ENCODE results near the gene LIX1. TPM values are rescaled to one million over a fixed set of nuclear protein-coding genes. Genes with fewer than 3 reads are reported as not detected.

Gene LIX1
- total RNA-seq, 1 donor from 2014 or later = 0.59 TPM

DNA sequence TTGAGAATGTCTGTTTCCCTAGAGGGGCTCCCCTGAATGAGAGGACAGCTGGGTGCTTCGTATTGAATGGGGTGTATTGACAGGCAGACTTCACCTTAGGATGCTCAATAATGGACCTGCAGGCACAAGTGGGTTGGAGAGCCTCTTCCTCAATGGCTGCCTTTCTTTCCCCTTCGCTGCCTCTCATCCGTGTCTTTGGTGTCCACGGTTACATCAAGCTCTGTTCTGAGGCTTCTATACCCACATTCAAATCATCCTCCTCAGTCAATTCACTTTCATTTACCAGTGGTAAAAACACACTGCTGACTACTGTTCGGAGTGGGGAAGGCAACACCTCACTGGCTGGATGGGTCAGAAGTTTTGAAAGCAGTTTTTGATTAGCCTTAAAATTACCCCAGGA is 20.6 kb downstream of the LIX1 start:
- H3K4me3 Mint-ChIP-seq (ENCODE audit: unreplicated experiment) = no peak overlapping the region
- Histone ChIP-seq H3K4me1 (ENCODE audit: insufficient read depth, low read length) (no peaks in the 10 kb centered on the region), H3K4me3 (ENCODE audit: insufficient read depth, low read depth, low read length) (no peak overlapping the region), H3K4me2 (ENCODE audit: low read length) (no peak overlapping the region), H3K79me2 (ENCODE audit: insufficient read depth, low read length) (no peaks in the 10 kb centered on the region), H3K9ac (ENCODE audit: low read length) (no peak overlapping the region), H3K36me3 (ENCODE audit: insufficient read depth, low read length) (no peaks in the 10 kb centered on the region), H4K20me1 (ENCODE audit: insufficient read depth, low read length) (no peaks in the 10 kb centered on the region), H3K27ac (ENCODE audit: low read depth, low read length) (no peak overlapping the region), H3K9me3 (ENCODE audit: insufficient read depth, low read depth, low read length) (no peaks in the 10 kb centered on the region), H2AFZ (ENCODE audit: low read depth, low read length) (no peak overlapping the region), H3K27me3 (ENCODE audit: insufficient read depth, low read length) (no peaks in the 10 kb centered on the region)
- no peak for DNase-seq (ENCODE audit: low read depth)
- H3K9me3 Mint-ChIP-seq (ENCODE audit: unreplicated experiment) = no peaks in the 10 kb centered on the region
- no peak for TF ChIP-seq EZH2 (IDR thresholded peaks at IDR 0.05; ENCODE audit: insufficient read depth, low read length)
- TF ChIP-seq, protein P1, sequence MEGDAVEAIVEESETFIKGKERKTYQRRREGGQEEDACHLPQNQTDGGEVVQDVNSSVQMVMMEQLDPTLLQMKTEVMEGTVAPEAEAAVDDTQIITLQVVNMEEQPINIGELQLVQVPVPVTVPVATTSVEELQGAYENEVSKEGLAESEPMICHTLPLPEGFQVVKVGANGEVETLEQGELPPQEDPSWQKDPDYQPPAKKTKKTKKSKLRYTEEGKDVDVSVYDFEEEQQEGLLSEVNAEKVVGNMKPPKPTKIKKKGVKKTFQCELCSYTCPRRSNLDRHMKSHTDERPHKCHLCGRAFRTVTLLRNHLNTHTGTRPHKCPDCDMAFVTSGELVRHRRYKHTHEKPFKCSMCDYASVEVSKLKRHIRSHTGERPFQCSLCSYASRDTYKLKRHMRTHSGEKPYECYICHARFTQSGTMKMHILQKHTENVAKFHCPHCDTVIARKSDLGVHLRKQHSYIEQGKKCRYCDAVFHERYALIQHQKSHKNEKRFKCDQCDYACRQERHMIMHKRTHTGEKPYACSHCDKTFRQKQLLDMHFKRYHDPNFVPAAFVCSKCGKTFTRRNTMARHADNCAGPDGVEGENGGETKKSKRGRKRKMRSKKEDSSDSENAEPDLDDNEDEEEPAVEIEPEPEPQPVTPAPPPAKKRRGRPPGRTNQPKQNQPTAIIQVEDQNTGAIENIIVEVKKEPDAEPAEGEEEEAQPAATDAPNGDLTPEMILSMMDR (IDR thresholded peaks at IDR 0.05; ENCODE audit: insufficient read depth, low read depth, low read length) = no peak
- no peak for FAIRE-seq
- H3K27me3 Mint-ChIP-seq (ENCODE audit: low read depth, unreplicated experiment) = no peaks in the 10 kb centered on the region
- no peaks in the 10 kb centered on the region for H3K36me3 Mint-ChIP-seq (ENCODE audit: low read depth, unreplicated experiment)
- H3K4me1 Mint-ChIP-seq (ENCODE audit: low read depth, unreplicated experiment) = peaks cover 3% of the 10 kb centered on the region
- H3K27ac Mint-ChIP-seq (ENCODE audit: unreplicated experiment) = no peak overlapping the region

DNA sequence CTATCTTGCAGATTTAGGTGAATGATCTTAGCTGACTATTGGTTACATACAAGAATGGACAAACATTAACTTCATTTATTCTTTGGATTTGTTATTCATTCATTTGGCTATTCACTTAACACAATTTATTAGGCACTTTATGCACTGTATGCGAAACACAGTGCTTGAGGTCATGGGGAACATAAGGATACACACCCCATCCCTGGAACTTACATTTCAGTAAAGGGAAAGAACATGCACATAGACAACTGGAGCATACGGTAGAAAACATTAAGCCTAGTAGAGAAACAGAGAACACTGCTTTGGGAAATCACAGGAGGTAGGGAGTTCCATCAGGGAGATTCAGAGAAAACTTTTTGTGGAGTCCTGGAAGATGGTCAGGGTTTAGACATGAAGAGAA is 22.2 kb downstream of the LIX1 start:
- Histone ChIP-seq H3K4me3 (ENCODE audit: insufficient read depth, low read depth, low read length) (no peak overlapping the region), H3K9me3 (ENCODE audit: insufficient read depth, low read depth, low read length) (no peaks in the 10 kb centered on the region), H3K27ac (ENCODE audit: low read depth, low read length) (no peak overlapping the region), H2AFZ (ENCODE audit: low read depth, low read length) (no peak overlapping the region), H3K36me3 (ENCODE audit: insufficient read depth, low read length) (no peaks in the 10 kb centered on the region), H3K27me3 (ENCODE audit: insufficient read depth, low read length) (no peaks in the 10 kb centered on the region), H3K9ac (ENCODE audit: low read length) (no peak overlapping the region), H3K4me1 (ENCODE audit: insufficient read depth, low read length) (no peaks in the 10 kb centered on the region), H3K4me2 (ENCODE audit: low read length) (no peak overlapping the region), H4K20me1 (ENCODE audit: insufficient read depth, low read length) (no peaks in the 10 kb centered on the region), H3K79me2 (ENCODE audit: insufficient read depth, low read length) (no peaks in the 10 kb centered on the region)
- Mint-ChIP-seq H3K27ac (ENCODE audit: unreplicated experiment) (no peak overlapping the region), H3K4me1 (ENCODE audit: low read depth, unreplicated experiment) (peaks cover 3% of the 10 kb centered on the region), H3K27me3 (ENCODE audit: low read depth, unreplicated experiment) (no peaks in the 10 kb centered on the region), H3K4me3 (ENCODE audit: unreplicated experiment) (no peak overlapping the region), H3K36me3 (ENCODE audit: low read depth, unreplicated experiment) (no peaks in the 10 kb centered on the region), H3K9me3 (ENCODE audit: unreplicated experiment) (no peaks in the 10 kb centered on the region)
- DNase-seq (ENCODE audit: low read depth) (no peak), FAIRE-seq (no peak)
- no peak for TF ChIP-seq EZH2 (IDR thresholded peaks at IDR 0.05; ENCODE audit: insufficient read depth, low read length)
- TF ChIP-seq, protein P1 (IDR thresholded peaks at IDR 0.05; ENCODE audit: insufficient read depth, low read depth, low read length) = no peak

DNA sequence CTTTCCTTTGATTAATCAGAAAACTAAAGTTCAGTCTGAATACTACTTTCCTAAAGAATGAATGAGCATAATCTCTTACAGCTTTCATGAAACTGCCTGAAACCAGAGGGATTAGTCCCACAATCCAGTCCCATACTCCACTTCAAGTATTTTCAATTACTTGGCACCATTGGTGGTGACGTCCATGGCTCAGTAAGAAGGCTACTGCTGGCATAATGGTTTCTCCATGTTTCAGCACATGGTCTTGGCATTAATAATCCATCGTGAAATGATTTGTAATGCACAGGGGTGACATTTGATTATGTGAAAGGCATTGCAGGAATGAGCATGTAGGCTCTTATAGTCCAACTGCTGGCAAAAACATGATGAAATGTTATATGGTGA is 23.4 kb downstream of the LIX1 start:
- no peaks in the 10 kb centered on the region for H3K79me2 ChIP-seq (ENCODE audit: insufficient read depth, low read length)
- no peaks in the 10 kb centered on the region for H3K36me3 Mint-ChIP-seq (ENCODE audit: low read depth, unreplicated experiment)
- H2AFZ ChIP-seq (ENCODE audit: low read depth, low read length) = no peak overlapping the region
- H3K4me3 Mint-ChIP-seq (ENCODE audit: unreplicated experiment) = no peak overlapping the region
- H3K27ac Mint-ChIP-seq (ENCODE audit: unreplicated experiment) = no peak overlapping the region
- H3K4me1 ChIP-seq (ENCODE audit: insufficient read depth, low read length) = no peaks in the 10 kb centered on the region
- H3K36me3 ChIP-seq (ENCODE audit: insufficient read depth, low read length) = no peaks in the 10 kb centered on the region
- no peaks in the 10 kb centered on the region for H3K4me1 Mint-ChIP-seq (ENCODE audit: low read depth, unreplicated experiment)
- TF ChIP-seq, protein P1 (IDR thresholded peaks at IDR 0.05; ENCODE audit: insufficient read depth, low read depth, low read length) = no peak
- TF ChIP-seq EZH2 (IDR thresholded peaks at IDR 0.05; ENCODE audit: insufficient read depth, low read length) = no peak
- no peaks in the 10 kb centered on the region for H3K27me3 Mint-ChIP-seq (ENCODE audit: low read depth, unreplicated experiment)
- DNase-seq (ENCODE audit: low read depth) (no peak), FAIRE-seq (no peak)
- H4K20me1 ChIP-seq (ENCODE audit: insufficient read depth, low read length) = no peaks in the 10 kb centered on the region
- H3K9me3 ChIP-seq (ENCODE audit: insufficient read depth, low read depth, low read length) = no peaks in the 10 kb centered on the region
- no peak overlapping the region for H3K9ac ChIP-seq (ENCODE audit: low read length)
- no peaks in the 10 kb centered on the region for H3K9me3 Mint-ChIP-seq (ENCODE audit: unreplicated experiment)
- H3K27ac ChIP-seq (ENCODE audit: low read depth, low read length) = no peak overlapping the region
- no peaks in the 10 kb centered on the region for H3K27me3 ChIP-seq (ENCODE audit: insufficient read depth, low read length)
- H3K4me3 ChIP-seq (ENCODE audit: insufficient read depth, low read depth, low read length) = no peak overlapping the region
- no peak overlapping the region for H3K4me2 ChIP-seq (ENCODE audit: low read length)

Measured in astrocyte (in vitro differentiated cells and primary cell).